ENCODE data around the gene KRTAP12-3. TPM values are rescaled to one million over a fixed set of nuclear protein-coding genes. Genes with fewer than 3 reads are reported as not detected.
"Not testable (repeated sequence)": the region's sequence is repeated elsewhere in the genome, so short reads cannot be mapped to it uniquely, and the experiment has no call there.

KRTAP12-3 gene
- polyA plus RNA-seq, 3 donors, result not detected

GRCh38 chr21:44684483-44684882, 26.8 kb downstream of the KRTAP12-3 start:
- H3K27ac ChIP-seq (ENCODE audit: low read depth in 1 of 2, low read length in 2 of 2), result no peak overlapping the region
- no peaks in the 10 kb centered on the region for H3K27me3 ChIP-seq (ENCODE audit: control insufficient read depth in 2 of 2, insufficient read depth in 2 of 2, low read length in 2 of 2)
- no peak overlapping the region for H3K4me3 ChIP-seq (replicated peaks in 1 of 3; ENCODE audit: low read depth in 2 of 3, low read length in 3 of 3)
- Mint-ChIP-seq H3K9me3 (peaks cover 0 to 2% (median 0%) of the 10 kb centered on the region in 7 donors), H3K36me3 (no peaks in the 10 kb centered on the region), H3K27ac (no peak overlapping the region), H3K4me1 (no peaks in the 10 kb centered on the region), H3K4me3 (no peak overlapping the region), H3K27me3 (ENCODE audit: low read depth in 3 of 3) (peaks cover 9 to 23% (median 11%) of the 10 kb centered on the region in 3 donors)
- no peak overlapping the region for H3K9ac ChIP-seq (ENCODE audit: insufficient read depth, low read length, poor library complexity, severe bottlenecking)
- no peak for TF ChIP-seq CTCF (IDR thresholded peaks at IDR 0.05)
- H3K79me2 ChIP-seq (ENCODE audit: insufficient read depth, low read length), result no peaks in the 10 kb centered on the region
- DNase-seq, result no peak
- 72% methylated on average over 3 of the region's 6 CpGs for WGBS (ENCODE audit: insufficient coverage)
- no peak overlapping the region for H2AFZ ChIP-seq (ENCODE audit: insufficient read depth, low read depth, low read length, poor library complexity, severe bottlenecking)
- H3K4me2 ChIP-seq (replicated peaks; ENCODE audit: extremely low read depth, low read length, poor library complexity, severe bottlenecking), result no peak overlapping the region
- H3K4me1 ChIP-seq (ENCODE audit: control insufficient read depth in 1 of 2, insufficient read depth in 2 of 2, low read length in 2 of 2), result no peaks in the 10 kb centered on the region
- no peaks in the 10 kb centered on the region for H3K9me3 ChIP-seq (replicated peaks in 1 of 2; ENCODE audit: control insufficient read depth in 1 of 2, insufficient read depth in 1 of 2, low read length in 2 of 2)
- no peaks in the 10 kb centered on the region for H4K20me1 ChIP-seq (ENCODE audit: insufficient read depth, low read length)
- H3K36me3 ChIP-seq (replicated peaks in 1 of 2; ENCODE audit: control insufficient read depth in 1 of 2, insufficient read depth in 2 of 2, low read length in 2 of 2), result no peaks in the 10 kb centered on the region
- intact Hi-C loops (cut with micrococcal nuclease), result no loop called here

- H3K9me3 Mint-ChIP-seq; H3K4me1 Mint-ChIP-seq; H2AFZ ChIP-seq (ENCODE audit: insufficient read depth, low read depth, low read length, poor library complexity, severe bottlenecking); H3K4me2 ChIP-seq (replicated peaks; ENCODE audit: extremely low read depth, low read length, poor library complexity, severe bottlenecking); H3K4me1 ChIP-seq (ENCODE audit: control insufficient read depth in 1 of 2, insufficient read depth in 2 of 2, low read length in 2 of 2); H3K36me3 Mint-ChIP-seq; DNase-seq; H3K4me3 ChIP-seq (replicated peaks in 1 of 3; ENCODE audit: low read depth in 2 of 3, low read length in 3 of 3); H3K27ac Mint-ChIP-seq; H4K20me1 ChIP-seq (ENCODE audit: insufficient read depth, low read length); H3K27me3 ChIP-seq (ENCODE audit: control insufficient read depth in 2 of 2, insufficient read depth in 2 of 2, low read length in 2 of 2); intact Hi-C loops (cut with micrococcal nuclease); H3K9me3 ChIP-seq (replicated peaks in 1 of 2; ENCODE audit: control insufficient read depth in 1 of 2, insufficient read depth in 1 of 2, low read length in 2 of 2); H3K4me3 Mint-ChIP-seq; H3K9ac ChIP-seq (ENCODE audit: insufficient read depth, low read length, poor library complexity, severe bottlenecking); H3K36me3 ChIP-seq (replicated peaks in 1 of 2; ENCODE audit: control insufficient read depth in 1 of 2, insufficient read depth in 2 of 2, low read length in 2 of 2); H3K27ac ChIP-seq (ENCODE audit: low read depth in 1 of 2, low read length in 2 of 2); H3K79me2 ChIP-seq (ENCODE audit: insufficient read depth, low read length): not testable (repeated sequence)
- H3K27me3 Mint-ChIP-seq (ENCODE audit: low read depth in 3 of 3), result peaks cover 10 to 22% (median 11%) of the 10 kb centered on the region in 3 donors
- no CpG with 5 or more reads among the region's 6 CpGs for WGBS (ENCODE audit: insufficient coverage)
Observed at GRCh38 chr21:44685050-44685449, 27.3 kb downstream of the KRTAP12-3 start.
